ENCODE data around the gene IRAK2. TPM values are rescaled to one million over a fixed set of nuclear protein-coding genes. Genes with fewer than 3 reads are reported as not detected.

The IRAK2 gene
- total and polyA plus RNA-seq, 2 experiments from 2014 or later: 1.1 to 2.1 TPM

DNA sequence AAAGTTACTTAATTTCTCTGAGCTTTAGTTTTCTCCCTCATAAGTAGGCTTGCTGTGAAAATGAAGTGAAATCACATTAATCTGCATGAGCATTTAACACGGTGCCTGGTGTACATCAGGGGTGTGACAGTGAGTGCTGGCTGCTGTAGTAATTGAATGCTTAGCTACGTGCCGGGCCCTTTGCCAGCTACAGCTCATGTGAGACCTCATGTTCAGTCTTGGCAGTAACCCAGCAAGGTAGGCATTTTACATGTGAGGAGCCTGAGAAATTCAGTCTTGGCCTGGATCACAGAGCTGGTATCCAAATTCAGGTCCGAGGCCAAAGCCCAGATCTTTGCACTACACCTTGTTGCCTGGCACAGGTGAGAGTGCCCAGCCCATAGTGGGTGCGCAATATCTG, 118.9 kb downstream of the IRAK2 start:
- 80 to 84% methylated on average over 5 of the region's 5 CpGs for WGBS, 2 experiments (ENCODE audit: low coverage in 1 of 2, low lambda C conversion rate in 2 of 2, missing lambda C conversion rate in 2 of 2)
- peaks cover 10% of the 10 kb centered on the region for H3K4me1 ChIP-seq (ENCODE audit: insufficient read depth)
- H3K9ac ChIP-seq: no peak overlapping the region
- no peaks in the 10 kb centered on the region for H3K27me3 ChIP-seq (replicated peaks; ENCODE audit: insufficient read depth)
- H3K4me2 ChIP-seq (ENCODE audit: unreplicated experiment): no peak overlapping the region
- no peaks in the 10 kb centered on the region for H3K9me3 ChIP-seq (ENCODE audit: low read depth)
- H3F3A ChIP-seq (ENCODE audit: insufficient read depth): peaks cover 3% of the 10 kb centered on the region
- peaks cover 7% of the 10 kb centered on the region; the same call in 1 of the 2 replicates for H3K36me3 ChIP-seq (ENCODE audit: low read depth)
- H3K79me2 ChIP-seq (ENCODE audit: insufficient read depth): no peaks in the 10 kb centered on the region
- H3K4me3 ChIP-seq: no peak overlapping the region
- H4K20me1 ChIP-seq (ENCODE audit: insufficient read depth): peaks cover 3% of the 10 kb centered on the region; the same call in 1 of the 2 replicates
- H3K27ac ChIP-seq: no peak overlapping the region
- no peaks in the 10 kb centered on the region for H3K9me2 ChIP-seq (ENCODE audit: insufficient read depth)
- H2AFZ ChIP-seq: no peak overlapping the region
- TF ChIP-seq EZH2 (IDR thresholded peaks at IDR 0.05; ENCODE audit: insufficient read depth, poor library complexity, severe bottlenecking) (no peak), EZH2phosphoT487 (IDR thresholded peaks at IDR 0.05; ENCODE audit: insufficient read depth, low read depth) (no peak)
- DNase-seq: no peak
- in situ Hi-C loops (cut with MboI): no loop called here

DNA sequence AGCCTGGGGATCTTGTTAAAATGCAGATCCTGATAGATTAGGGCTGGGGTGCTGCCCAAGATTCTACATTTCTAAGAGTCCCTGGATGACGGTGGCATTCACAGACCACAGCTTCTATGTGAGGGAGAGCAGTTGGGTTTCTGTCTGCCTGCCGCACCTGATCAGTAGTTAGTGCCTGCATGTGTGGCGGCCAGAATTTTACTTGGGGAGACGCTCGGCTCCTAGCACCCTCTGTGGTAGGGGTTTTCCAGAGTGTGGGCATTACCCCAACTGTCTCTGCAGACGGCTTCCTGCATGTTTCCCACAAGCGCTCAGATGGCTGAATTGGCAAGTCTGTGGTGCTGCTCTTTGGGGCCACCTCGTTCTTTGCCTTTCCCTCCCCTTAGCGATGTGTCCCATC, 119.8 kb downstream of the IRAK2 start:
- no peak for DNase-seq
- Histone ChIP-seq H3F3A (ENCODE audit: insufficient read depth) (peaks cover 3% of the 10 kb centered on the region), H3K27ac (no peak overlapping the region), H3K9me3 (ENCODE audit: low read depth) (no peaks in the 10 kb centered on the region), H3K9me2 (ENCODE audit: insufficient read depth) (no peaks in the 10 kb centered on the region), H3K27me3 (replicated peaks; ENCODE audit: insufficient read depth) (no peaks in the 10 kb centered on the region), H3K4me3 (no peak overlapping the region), H3K79me2 (ENCODE audit: insufficient read depth) (no peaks in the 10 kb centered on the region), H2AFZ (no peak overlapping the region), H3K9ac (no peak overlapping the region), H4K20me1 (ENCODE audit: insufficient read depth) (peaks cover 3% of the 10 kb centered on the region; the same call in 1 of the 2 replicates), H3K4me1 (ENCODE audit: insufficient read depth) (peaks cover 10% of the 10 kb centered on the region), H3K4me2 (ENCODE audit: unreplicated experiment) (no peak overlapping the region), H3K36me3 (ENCODE audit: low read depth) (peaks cover 7% of the 10 kb centered on the region; the same call in 1 of the 2 replicates)
- no peak for TF ChIP-seq EZH2phosphoT487 (IDR thresholded peaks at IDR 0.05; ENCODE audit: insufficient read depth, low read depth)
- 90 to 93% methylated on average over 9 of the region's 9 CpGs for WGBS, 2 experiments (ENCODE audit: low coverage in 1 of 2, low lambda C conversion rate in 2 of 2, missing lambda C conversion rate in 2 of 2)
- in situ Hi-C loops (cut with MboI): no loop called here

DNA sequence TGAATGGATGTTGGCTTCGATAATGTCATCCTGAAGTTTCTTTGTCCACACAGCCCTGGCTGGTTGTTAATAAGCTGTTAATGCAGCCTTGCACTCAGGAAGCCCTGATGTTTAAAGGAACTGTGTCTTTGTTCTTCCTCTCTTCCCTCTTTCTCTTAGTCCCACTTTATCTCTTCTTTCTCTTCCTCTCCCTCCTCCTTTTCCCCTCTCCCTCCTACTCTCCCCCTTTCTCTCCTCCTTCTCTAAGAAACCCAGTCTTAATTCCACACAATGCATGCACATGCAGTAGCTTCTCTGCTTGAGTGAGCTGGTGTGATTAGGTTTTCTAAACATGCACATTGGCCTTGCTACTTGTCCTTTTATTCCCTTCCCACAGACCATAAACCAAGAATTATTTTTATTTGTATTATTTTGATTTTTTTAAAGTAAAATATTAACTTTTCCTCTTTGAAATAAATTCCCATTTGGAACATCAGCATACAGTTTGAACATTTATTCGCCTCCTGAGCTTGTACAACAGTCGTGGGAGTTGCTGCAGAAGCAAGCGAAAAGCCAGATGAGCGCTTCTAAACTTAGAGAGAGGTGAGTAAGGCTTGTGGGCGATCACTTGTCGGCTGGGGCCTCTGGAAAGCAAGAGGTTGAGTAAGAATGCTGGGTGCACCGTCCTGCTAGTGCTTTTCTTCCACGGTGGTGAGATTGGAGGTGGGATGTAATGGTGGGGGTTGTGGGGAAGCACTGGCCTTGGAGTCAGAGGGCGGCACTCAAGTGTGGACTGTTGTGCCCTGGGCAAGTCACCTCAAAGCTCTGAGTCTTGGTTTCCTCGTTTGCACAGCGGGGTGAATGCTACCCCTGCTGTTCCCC, 120.8 kb downstream of the IRAK2 start:
- H2AFZ ChIP-seq: no peak overlapping the region
- WGBS, 2 experiments (ENCODE audit: low coverage in 1 of 2, low lambda C conversion rate in 2 of 2, missing lambda C conversion rate in 2 of 2): 91 to 94% methylated on average over 12 of the region's 12 CpGs
- DNase-seq: no peak
- H4K20me1 ChIP-seq (ENCODE audit: insufficient read depth): peaks cover 3% of the 10 kb centered on the region; the same call in 1 of the 2 replicates
- no peaks in the 10 kb centered on the region for H3K9me2 ChIP-seq (ENCODE audit: insufficient read depth)
- no peak overlapping the region for H3K27ac ChIP-seq
- H3F3A ChIP-seq (ENCODE audit: insufficient read depth): peaks cover 3% of the 10 kb centered on the region
- H3K4me3 ChIP-seq: no peak overlapping the region
- no peak overlapping the region for H3K4me2 ChIP-seq (ENCODE audit: unreplicated experiment)
- TF ChIP-seq EZH2phosphoT487 (IDR thresholded peaks at IDR 0.05; ENCODE audit: insufficient read depth, low read depth) (no peak), EZH2 (IDR thresholded peaks at IDR 0.05; ENCODE audit: insufficient read depth, poor library complexity, severe bottlenecking) (no peak)
- no peaks in the 10 kb centered on the region for H3K9me3 ChIP-seq (ENCODE audit: low read depth)
- no peaks in the 10 kb centered on the region for H3K27me3 ChIP-seq (replicated peaks; ENCODE audit: insufficient read depth)
- H3K4me1 ChIP-seq (ENCODE audit: insufficient read depth): peaks cover 10% of the 10 kb centered on the region
- H3K9ac ChIP-seq: no peak overlapping the region
- H3K36me3 ChIP-seq (ENCODE audit: low read depth): peaks cover 7% of the 10 kb centered on the region; the same call in 1 of the 2 replicates
- H3K79me2 ChIP-seq (ENCODE audit: insufficient read depth): no peaks in the 10 kb centered on the region
- in situ Hi-C loops (cut with MboI): no loop called here

DNA sequence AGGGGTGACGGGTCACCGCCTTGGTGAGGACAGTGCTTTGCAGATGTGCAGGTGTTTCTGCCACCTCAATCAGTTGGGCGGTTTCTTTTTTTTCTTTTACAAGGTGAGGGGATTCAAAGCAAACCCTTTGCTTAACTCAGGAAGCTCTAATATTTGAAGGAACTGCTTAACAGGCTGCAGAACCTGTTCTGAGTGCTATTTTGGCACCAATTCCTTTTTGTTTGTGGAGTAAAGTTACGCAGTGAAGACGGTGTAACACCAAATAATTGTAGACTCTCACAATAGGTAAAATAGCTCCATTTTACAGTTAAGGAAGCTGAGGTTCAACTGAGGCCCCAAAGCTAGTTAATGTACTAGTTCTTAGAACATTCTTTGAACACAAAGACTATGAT, 121.4 kb downstream of the IRAK2 start:
- Histone ChIP-seq H3K4me3 (no peak overlapping the region), H3K9ac (no peak overlapping the region), H4K20me1 (ENCODE audit: insufficient read depth) (peaks cover 3% of the 10 kb centered on the region; the same call in 1 of the 2 replicates), H3F3A (ENCODE audit: insufficient read depth) (peaks cover 3% of the 10 kb centered on the region), H3K27me3 (replicated peaks; ENCODE audit: insufficient read depth) (no peaks in the 10 kb centered on the region), H3K4me1 (ENCODE audit: insufficient read depth) (peaks cover 10% of the 10 kb centered on the region), H2AFZ (no peak overlapping the region), H3K36me3 (ENCODE audit: low read depth) (peaks cover 7% of the 10 kb centered on the region; the same call in 1 of the 2 replicates), H3K27ac (no peak overlapping the region), H3K4me2 (ENCODE audit: unreplicated experiment) (no peak overlapping the region), H3K9me2 (ENCODE audit: insufficient read depth) (no peaks in the 10 kb centered on the region), H3K9me3 (ENCODE audit: low read depth) (no peaks in the 10 kb centered on the region), H3K79me2 (ENCODE audit: insufficient read depth) (no peaks in the 10 kb centered on the region)
- in situ Hi-C loops (cut with MboI): no loop called here
- no peak for DNase-seq
- WGBS, 2 experiments (ENCODE audit: low coverage in 1 of 2, low lambda C conversion rate in 2 of 2, missing lambda C conversion rate in 2 of 2): 84 to 91% methylated on average over 5 of the region's 5 CpGs
- no peak for TF ChIP-seq EZH2phosphoT487 (IDR thresholded peaks at IDR 0.05; ENCODE audit: insufficient read depth, low read depth)
